ENCODE measurements around the gene IGLL5. TPM values are rescaled to one million over a fixed set of nuclear protein-coding genes. Genes with fewer than 3 reads are reported as not detected.

The IGLL5 gene
- total RNA-seq (not detected in 2 replicates), polyA plus RNA-seq (not detected in 2 replicates), polyA minus RNA-seq (not detected in 2 replicates), Bru-seq, nascent RNA (not detected), BruChase-seq, experiment 1, labeled RNA remaining after a 6-hour chase (not detected), BruChase-seq, experiment 2, labeled RNA remaining after a 2-hour chase (not detected)
- not detected in 2 replicates for polyA plus RNA-seq (2011; cell fraction: cytosol; rRNA removed)
- not detected in 2 replicates for polyA plus RNA-seq (2011; cell fraction: nucleus; rRNA removed)
- not detected in 2 replicates for polyA plus RNA-seq (2012)
- not detected for polyA minus RNA-seq (2011; cell fraction: cytosol; rRNA and poly(A)+ RNA removed)
- polyA minus RNA-seq (2011; cell fraction: nucleus; rRNA and poly(A)+ RNA removed) = not detected in 2 replicates
- long read RNA-seq = 0 reads

- POLR2A ChIA-PET = no interaction called here
- FAIRE-seq = no peak
- no peaks in the 10 kb centered on the region for H3K9me3 ChIP-seq (replicated peaks; ENCODE audit: control insufficient read depth, insufficient read depth, low read length)
- H3K36me3 ChIP-seq (ENCODE audit: control insufficient read depth in 2 of 2, extremely low read depth in 1 of 2, insufficient read depth in 2 of 2, low read length in 2 of 2) = no peaks in the 10 kb centered on the region
- DNase-seq (ENCODE audit: low read depth, low spot score) = no peak
- H3K9ac ChIP-seq (replicated peaks; ENCODE audit: extremely low read depth, insufficient read depth, low read length) = no peak within 1 kb of the TSS
- CTCF ChIA-PET = no interaction called here
- H3K27me3 ChIP-seq (ENCODE audit: control insufficient read depth in 2 of 2, insufficient read depth in 2 of 2, low read length in 2 of 2) = peaks cover 2% of the 10 kb centered on the region in 2 experiments
- TF ChIP-seq JUN (IDR thresholded peaks at IDR 0.05; ENCODE audit: borderline replicate concordance, insufficient read depth, insufficient read length, low read depth) (no peak), FOS (IDR thresholded peaks at IDR 0.05; ENCODE audit: borderline replicate concordance, insufficient read depth, low read length) (no peak), MAX (IDR thresholded peaks at IDR 0.05; ENCODE audit: insufficient read depth, insufficient read length) (no peak), CTCF (IDR thresholded peaks at IDR 0.05; ENCODE audit: extremely low read depth in 1 of 2, insufficient read depth in 1 of 2, low read depth in 1 of 2, low read length in 2 of 2) (no peak), POLR2A (IDR thresholded peaks at IDR 0.05; ENCODE audit: low read depth, low read length) (no peak), POLR2AphosphoS5 (IDR thresholded peaks at IDR 0.05; ENCODE audit: insufficient read depth, low read depth, low read length) (no peak), GATA2 (IDR thresholded peaks at IDR 0.05; ENCODE audit: insufficient read depth, insufficient read length, low read depth, low read length) (no peak), MYC (IDR thresholded peaks at IDR 0.05; ENCODE audit: low read depth, low read length) (no peak)
- H3K4me3 ChIP-seq (replicated peaks in 1 of 3; ENCODE audit: insufficient read depth in 1 of 3, low read depth in 1 of 3, low read length in 3 of 3) = no peak within 1 kb of the TSS
- intact Hi-C loops (cut with micrococcal nuclease) (no loop called here), dilution Hi-C loops (cut with MboI; ENCODE audit: extremely low pct_ligation_motif_present, low sequenced_read_pairs) (no loop called here)
- H3K9me1 ChIP-seq (replicated peaks; ENCODE audit: control insufficient read depth, extremely low read depth, insufficient read depth, low read length) = no peaks in the 10 kb centered on the region
- no peaks in the 10 kb centered on the region for H3K79me2 ChIP-seq (ENCODE audit: control insufficient read depth, insufficient read depth, low read length)
- H3K27ac ChIP-seq (ENCODE audit: insufficient read depth, low read depth, low read length) = no peak within 1 kb of the TSS
- no peak within 1 kb of the TSS for H3K4me2 ChIP-seq (ENCODE audit: insufficient read depth, low read length)
- no peak within 1 kb of the TSS for H2AFZ ChIP-seq (ENCODE audit: low read depth, low read length)
- no TSS peak for BruUV-seq (replicated peaks)
- H4K20me1 ChIP-seq (replicated peaks; ENCODE audit: control insufficient read depth, extremely low read depth, insufficient read depth, low read length) = no peaks in the 10 kb centered on the region
- H3K4me1 ChIP-seq (ENCODE audit: control insufficient read depth, extremely low read depth, insufficient read depth, low read length) = no peaks in the 10 kb centered on the region
Measured at GRCh38 chr22:22887621-22888503, at the start of gene IGLL5. Gene IGLL5 (plus strand): TSS chr22:22887816. CDS start chr22:22888054, 238 bp downstream.

Data from endothelial cell of umbilical vein (primary cell).